Embryonic facial prominence (tissue), 1 donor: ENCODE measurements around the gene MYOM1.
"Not testable (repeated sequence)": the region's sequence is repeated elsewhere in the genome, so short reads cannot be mapped to it uniquely, and the experiment has no call there.

Experiments
- DNase-seq: peaks from one replicate; pipeline ENCODE4 v3.0.0-alpha.2; 2016; ENCODE audit errors: extremely low spot score

MYOM1 gene

GRCh38 chr18:3035635-3036034 lies 184.1 kb downstream of the MYOM1 start:
- DNase-seq: no peak

GRCh38 chr18:3032721-3033120 lies 187.0 kb downstream of the MYOM1 start:
- no peak for DNase-seq

- peak; percentile 45 for DNase-seq
These were observed 190.4 kb downstream of the MYOM1 start for GRCh38 chr18:3029215-3029952.

- not testable (repeated sequence) for DNase-seq
These were observed 191.7 kb downstream of the MYOM1 start for GRCh38 chr18:3028115-3028514.

GRCh38 chr18:3027370-3027891 lies 192.3 kb downstream of the MYOM1 start:
- DNase-seq: no peak

- DNase-seq: no peak
These were observed 194.2 kb downstream of the MYOM1 start for GRCh38 chr18:3025544-3025943.

- not testable (repeated sequence) for DNase-seq
These were observed 196.2 kb downstream of the MYOM1 start for GRCh38 chr18:3023603-3024002.
